Measurements from ENCODE around the gene PCSK5.

GRCh38 chr9:75960551-75960950 lies 70.1 kb downstream of the PCSK5 start:
- TF ChIP-seq CTCF (conservative IDR thresholded peaks at IDR 0.05; ENCODE audit: low read length) (no peak), EZH2phosphoT487 (IDR thresholded peaks at IDR 0.05; ENCODE audit: borderline replicate concordance, low read depth, low read length) (no peak)

Data from OCI-LY7 (cell line).